Karpas-422 (cell line): ENCODE results near the gene KIAA0040. TPM values are rescaled to one million over a fixed set of nuclear protein-coding genes. Genes with fewer than 3 reads are reported as not detected.

Experiments used
- DNase-seq: peaks from one replicate; pipeline ENCODE4 v3.0.0-alpha.2; 2015
- H2AFZ ChIP-seq: fragments of 200-600 bp; sonication (generic); 2 replicates; pipeline ENCODE4 v1.6.1; 2014; ENCODE audit warnings: antibody characterized with exemption, low read length, mixed read lengths
- H3K27ac ChIP-seq: fragments of 200-600 bp; sonication (generic); 2 replicates; pipeline ENCODE4 v1.5.1; 2014; ENCODE audit warnings: mild to moderate bottlenecking, low read length, moderate library complexity
- H3K27me3 ChIP-seq: fragments of 200-600 bp; sonication (generic); 2 replicates; pipeline ENCODE4 v1.6.1; 2014; ENCODE audit warnings: low read length, mixed read lengths
- H3K36me3 ChIP-seq: fragments of 200-600 bp; sonication (generic); 2 replicates; pipeline ENCODE4 v1.6.1; 2014; ENCODE audit warnings: low read length, mixed read lengths; ENCODE audit not compliant: insufficient read depth
- H3K4me1 ChIP-seq: fragments of 200-600 bp; sonication (generic); 2 replicates; pipeline ENCODE4 v1.6.1; 2014; ENCODE audit warnings: mild to moderate bottlenecking, low read length, mixed read lengths
- H3K4me2 ChIP-seq: fragments of 200-600 bp; sonication (generic); 2 replicates; pipeline ENCODE4 v1.6.1; 2014; ENCODE audit warnings: low read length, low read depth, mild to moderate bottlenecking; ENCODE audit not compliant: poor library complexity, severe bottlenecking
- H3K4me3 ChIP-seq: fragments of 200-600 bp; sonication (generic); 2 replicates; pipeline ENCODE4 v1.5.1; 2014; ENCODE audit warnings: mild to moderate bottlenecking, antibody characterized with exemption, low read length, mixed read lengths
- H3K79me2 ChIP-seq: fragments of 200-600 bp; sonication (generic); 2 replicates; pipeline ENCODE4 v1.6.1; 2014; ENCODE audit warnings: mild to moderate bottlenecking, low read length, mixed read lengths
- H3K9ac ChIP-seq: fragments of 200-600 bp; sonication (generic); 2 replicates; pipeline ENCODE4 v1.6.0; 2014; ENCODE audit warnings: low read length
- H3K9me2 ChIP-seq: fragments of 200-600 bp; sonication (generic), shearing (Covaris generic); replicated peaks from 2 replicates; pipeline ENCODE4 v1.6.0; 2014; ENCODE audit warnings: mild to moderate bottlenecking, low read length, moderate library complexity; ENCODE audit not compliant: insufficient read depth
- H3K9me3 ChIP-seq: fragments of 300-700, 200-600 bp; sonication (generic); 2 replicates; pipeline ENCODE4 v1.6.1; 2014; ENCODE audit warnings: low read length, mixed read lengths
- H4K20me1 ChIP-seq: fragments of 200-600 bp; sonication (generic); 2 replicates; pipeline ENCODE4 v1.6.1; 2014; ENCODE audit warnings: mild to moderate bottlenecking, antibody characterized with exemption, low read length, low read depth; ENCODE audit not compliant: insufficient read depth
- total RNA-seq: library from RNA; depleted of rRNA; stranded (reverse); fragments of >200 nt; shearing (Covaris generic); gene quantifications from 2 replicates; pipeline ENCODE4 v1.2.3, GENCODE V29; 2014; ENCODE audit warnings: low replicate concordance

KIAA0040 gene
- total RNA-seq, 1 experiment from 2014 or later: 86.6 TPM

DNA sequence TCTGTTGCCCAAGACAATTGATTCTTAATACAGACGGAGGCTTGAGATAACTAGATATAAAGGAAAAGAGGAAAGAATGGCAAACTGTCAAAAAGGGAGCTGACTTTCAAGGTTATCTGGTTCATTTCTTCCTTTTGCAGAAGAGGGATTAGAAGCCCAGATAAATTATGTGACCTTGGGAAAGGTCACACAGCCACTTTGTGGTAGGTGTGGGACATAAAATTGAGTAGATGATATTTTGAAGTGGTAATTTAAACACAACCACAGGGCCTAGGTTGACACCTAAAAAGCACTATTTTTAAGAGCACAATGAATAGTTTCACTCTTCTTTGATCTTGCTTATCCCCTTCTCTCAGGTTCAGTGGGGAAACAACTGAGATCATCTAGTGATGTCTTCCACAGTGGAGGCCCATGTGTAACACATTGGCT, 16.9 kb upstream of the KIAA0040 start:
- Histone ChIP-seq H3K4me1 (peaks cover 43% of the 10 kb centered on the region), H4K20me1 (no peaks in the 10 kb centered on the region), H3K9ac (peak overlapping the region; percentile 64), H3K27ac (peak overlapping the region; percentile 89), H3K4me2 (peak overlapping the region; percentile 57), H2AFZ (peak overlapping the region; percentile 50), H3K36me3 (no peaks in the 10 kb centered on the region), H3K79me2 (no peaks in the 10 kb centered on the region), H3K9me3 (no peaks in the 10 kb centered on the region), H3K9me2 (no peaks in the 10 kb centered on the region), H3K4me3 (peak overlapping the region; percentile 36), H3K27me3 (no peaks in the 10 kb centered on the region)
- no peak for DNase-seq

DNA sequence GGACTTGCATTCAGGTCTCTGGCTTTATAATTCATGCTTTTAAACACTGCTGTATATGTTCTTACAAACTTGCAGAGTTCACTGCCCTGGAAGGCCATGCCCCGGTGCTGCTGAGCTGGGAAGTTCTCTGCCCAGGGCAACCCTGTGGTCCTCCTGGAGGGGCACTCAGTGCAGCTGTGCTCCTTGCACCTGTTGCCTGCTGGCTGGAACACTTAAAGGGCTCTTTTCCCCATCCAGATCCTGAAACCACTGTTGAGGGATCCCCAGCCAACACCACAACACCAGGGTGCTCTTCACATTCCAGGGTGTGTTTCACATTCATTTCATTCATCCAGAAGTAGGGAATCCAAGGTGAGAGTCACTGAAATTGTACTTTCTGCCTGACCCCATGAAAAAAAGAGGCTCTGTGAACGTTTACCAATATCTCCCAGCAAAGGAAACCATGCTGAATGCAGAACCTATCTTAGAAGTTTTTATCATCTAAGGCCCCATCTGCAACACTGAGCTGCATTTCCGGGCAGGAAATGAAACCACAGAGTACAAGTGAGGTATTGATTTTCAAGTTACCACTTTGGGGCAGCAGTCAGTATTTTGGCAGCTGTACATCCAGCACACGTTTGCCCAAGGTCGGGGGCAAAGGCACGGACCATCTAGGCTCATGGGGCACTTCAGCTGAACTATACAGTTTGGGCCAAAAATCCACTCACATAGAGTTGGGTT, 16.4 kb upstream of the KIAA0040 start:
- no peaks in the 10 kb centered on the region for H3K27me3 ChIP-seq
- H3K27ac ChIP-seq: peak overlapping the region; percentile 89
- H3K9me2 ChIP-seq: no peaks in the 10 kb centered on the region
- peaks cover 48% of the 10 kb centered on the region for H3K4me1 ChIP-seq
- H2AFZ ChIP-seq: peak overlapping the region; percentile 50
- no peaks in the 10 kb centered on the region for H4K20me1 ChIP-seq
- H3K9ac ChIP-seq: peak overlapping the region; percentile 64
- H3K79me2 ChIP-seq: no peaks in the 10 kb centered on the region
- no peaks in the 10 kb centered on the region for H3K9me3 ChIP-seq
- H3K36me3 ChIP-seq: no peaks in the 10 kb centered on the region
- peak overlapping the region; percentile 57 for H3K4me2 ChIP-seq
- peak overlapping the region; percentile 36; the same call in 1 of the 2 replicates for H3K4me3 ChIP-seq
- DNase-seq: peak; percentile 83

- no peaks in the 10 kb centered on the region for H3K27me3 ChIP-seq
- H3K9me3 ChIP-seq: no peaks in the 10 kb centered on the region
- no peak overlapping the region for H3K4me2 ChIP-seq
- H2AFZ ChIP-seq: no peak overlapping the region
- no peaks in the 10 kb centered on the region for H3K9me2 ChIP-seq
- peaks cover 53% of the 10 kb centered on the region for H3K4me1 ChIP-seq
- no peaks in the 10 kb centered on the region for H3K79me2 ChIP-seq
- H3K27ac ChIP-seq: no peak overlapping the region; the same call in 1 of the 2 replicates
- H3K9ac ChIP-seq: no peak overlapping the region
- H3K4me3 ChIP-seq: no peak overlapping the region
- no peaks in the 10 kb centered on the region for H3K36me3 ChIP-seq
- no peak for DNase-seq
- no peaks in the 10 kb centered on the region for H4K20me1 ChIP-seq
Measured at GRCh38 chr1:175207971-175208370, 15.4 kb upstream of the KIAA0040 start.

GRCh38 chr1:175206687-175207086, 14.1 kb upstream of the KIAA0040 start:
- Histone ChIP-seq H3K9me3 (no peaks in the 10 kb centered on the region), H3K4me1 (peaks cover 40% of the 10 kb centered on the region), H3K79me2 (no peaks in the 10 kb centered on the region), H3K36me3 (no peaks in the 10 kb centered on the region), H2AFZ (no peak overlapping the region), H4K20me1 (no peaks in the 10 kb centered on the region), H3K4me3 (no peak overlapping the region), H3K9ac (no peak overlapping the region), H3K4me2 (no peak overlapping the region), H3K27ac (no peak overlapping the region), H3K27me3 (no peaks in the 10 kb centered on the region), H3K9me2 (no peaks in the 10 kb centered on the region)
- no peak for DNase-seq

DNA sequence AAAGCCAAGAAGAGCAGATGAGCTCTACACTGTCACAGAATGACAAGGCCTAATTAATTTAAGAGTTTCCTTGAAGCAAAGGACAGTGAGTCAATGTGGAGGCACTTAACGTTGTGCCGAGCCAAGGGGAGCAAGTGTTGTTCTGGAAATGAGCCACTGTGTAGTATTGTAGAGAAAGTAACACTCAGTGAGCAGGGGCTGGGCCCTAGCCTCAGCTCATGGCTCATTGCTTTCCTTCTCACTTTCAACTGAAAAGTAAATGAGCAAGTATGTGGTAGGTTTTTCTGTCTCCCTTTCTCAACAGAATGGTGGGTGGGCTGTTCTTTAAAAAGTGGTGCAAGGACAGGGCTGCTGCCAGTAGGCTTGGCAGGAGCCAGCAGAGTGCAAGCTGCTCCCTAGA, 11.8 kb upstream of the KIAA0040 start:
- Histone ChIP-seq H3K9me3 (no peaks in the 10 kb centered on the region), H2AFZ (peak overlapping the region; percentile 42; the same call in 1 of the 2 replicates), H3K79me2 (no peaks in the 10 kb centered on the region), H3K36me3 (no peaks in the 10 kb centered on the region), H3K9ac (no peak overlapping the region), H3K27ac (no peak overlapping the region), H4K20me1 (no peaks in the 10 kb centered on the region), H3K4me1 (peaks cover 25% of the 10 kb centered on the region), H3K4me2 (no peak overlapping the region), H3K9me2 (no peaks in the 10 kb centered on the region), H3K27me3 (no peaks in the 10 kb centered on the region), H3K4me3 (no peak overlapping the region)
- no peak for DNase-seq

GRCh38 chr1:175203570-175204068, 11.0 kb upstream of the KIAA0040 start:
- Histone ChIP-seq H3K4me3 (no peak overlapping the region), H3K9ac (no peak overlapping the region), H3K4me2 (no peak overlapping the region), H3K4me1 (peaks cover 21% of the 10 kb centered on the region), H3K27me3 (no peaks in the 10 kb centered on the region), H3K36me3 (no peaks in the 10 kb centered on the region), H3K9me2 (no peaks in the 10 kb centered on the region), H3K9me3 (no peaks in the 10 kb centered on the region), H2AFZ (no peak overlapping the region), H3K79me2 (no peaks in the 10 kb centered on the region), H4K20me1 (no peaks in the 10 kb centered on the region), H3K27ac (no peak overlapping the region)
- no peak for DNase-seq

- Histone ChIP-seq H3K36me3 (no peaks in the 10 kb centered on the region), H3K27me3 (no peaks in the 10 kb centered on the region), H3K4me1 (peaks cover 43% of the 10 kb centered on the region), H3K79me2 (no peaks in the 10 kb centered on the region), H3K27ac (no peak overlapping the region), H3K9me3 (no peaks in the 10 kb centered on the region), H3K9me2 (no peaks in the 10 kb centered on the region), H3K4me3 (no peak overlapping the region), H3K9ac (no peak overlapping the region), H3K4me2 (no peak overlapping the region), H2AFZ (no peak overlapping the region; the same call in 1 of the 2 replicates), H4K20me1 (no peaks in the 10 kb centered on the region)
- no peak for DNase-seq
Measured at GRCh38 chr1:175200678-175201521, 8.3 kb upstream of the KIAA0040 start.

GRCh38 chr1:175198332-175198731, 5.8 kb upstream of the KIAA0040 start:
- Histone ChIP-seq H3K9me2 (no peaks in the 10 kb centered on the region), H3K36me3 (no peaks in the 10 kb centered on the region), H3K27ac (peak overlapping the region; percentile 63; the same call in 1 of the 2 replicates), H4K20me1 (no peaks in the 10 kb centered on the region), H3K27me3 (no peaks in the 10 kb centered on the region), H3K4me2 (peak overlapping the region; percentile 64), H3K9ac (no peak overlapping the region), H3K9me3 (no peaks in the 10 kb centered on the region), H3K4me3 (0 out of 2 replicates have a peak overlapping the region, but pooled peaks have one; percentile 18), H2AFZ (no peak overlapping the region), H3K4me1 (peaks cover 54% of the 10 kb centered on the region), H3K79me2 (no peaks in the 10 kb centered on the region)
- DNase-seq: no peak
